K562 (cell line): Measurements from ENCODE around the gene ZNF787. TPM values are rescaled to one million over a fixed set of nuclear protein-coding genes. Genes with fewer than 3 reads are reported as not detected.
A peak's percentile ranks its signal among the peaks of the same experiment; 100 is the strongest.

Experiments
- ATAC-seq: fragments of 200-7000 bp; cut with Tn5 transposase; 3 replicates; pipeline ENCODE4 v1.9.1; 2020; ENCODE audit warnings: moderate library complexity
- BruUV-seq: library from RNA; stranded (reverse); fragments of 400-500 nt; replicated peaks from 2 replicates; lab custom pipeline; 2021; lab: Mats Ljungman, UMichigan
- CTCF ChIA-PET: fragments of 300-600 bp; formaldehyde crosslinking; extraction: SDS; loops from one replicate; lab custom pipeline; 2021; ENCODE audit warnings: low intra/inter-chr PET ratio; lab: Yijun Ruan, JAX
- POLR2A ChIA-PET: fragments of 300-600, 350-650 bp; sonication (Branson Sonifier 250); formaldehyde crosslinking; extraction: SDS; loops from one replicate; lab custom pipeline; 2021; ENCODE audit warnings: antibody characterized with exemption, inconsistent platforms; lab: Yijun Ruan, JAX
- DNase-seq, 4 experiments: peaks; one replicate each; pipeline versions ENCODE4 v3.0.0 to v3.0.0-alpha.2; 2011 to 2018; ENCODE audit warnings: low spot score in 3 of 4, mixed read lengths in 3 of 4; ENCODE audit errors: extremely low read depth in 1 of 4
- FAIRE-seq: peaks from 2 replicates; lab custom pipeline; 2011; peaks lifted over from hg19 to GRCh38; lab: Jason Lieb, UNC
- H2AFZ ChIP-seq: 2 replicates; pipeline ENCODE4 v1.6.0; 2011; ENCODE audit warnings: low read depth, low read length, control low read depth, inconsistent platforms
- H3K27ac ChIP-seq: fragments of 200-600 bp; 3 replicates; pipeline ENCODE4 v1.8.0; 2011; ENCODE audit warnings: low read depth, mild to moderate bottlenecking, control low read depth, inconsistent platforms, low read length, moderate library complexity, mixed read lengths; ENCODE audit errors: extremely low read depth
- H3K27me3 ChIP-seq, 2 experiments: fragments of 300-600 bp in 1 of 2; 2 replicates in 1 of 2; 3 replicates in 1 of 2; pipeline versions ENCODE4 v1.6.0 to v1.8.0; 2011; ENCODE audit warnings: inconsistent platforms in 2 of 2, low read length in 2 of 2, mild to moderate bottlenecking in 1 of 2, mixed read lengths in 1 of 2, moderate library complexity in 1 of 2; ENCODE audit not compliant: control insufficient read depth in 2 of 2, insufficient read depth in 2 of 2
- H3K36me3 ChIP-seq: fragments of 300-600 bp; 3 replicates; pipeline ENCODE4 v1.8.0; 2011; ENCODE audit warnings: mild to moderate bottlenecking, low read length, inconsistent platforms; ENCODE audit not compliant: control insufficient read depth, insufficient read depth
- H3K4me1 ChIP-seq, 2 experiments: fragments of 200-600 bp in 1 of 2; replicated peaks in 1 of 2; 2 replicates in 1 of 2; 3 replicates in 1 of 2; pipeline versions ENCODE4 v1.5.1 to v1.8.0; 2011; ENCODE audit warnings: inconsistent platforms in 2 of 2, low read length in 2 of 2, mild to moderate bottlenecking in 1 of 2, mixed read lengths in 1 of 2, moderate library complexity in 1 of 2; ENCODE audit not compliant: control insufficient read depth in 2 of 2, insufficient read depth in 2 of 2
- H3K4me2 ChIP-seq: 2 replicates; pipeline ENCODE4 v1.6.1; 2011; ENCODE audit warnings: low read length, control low read depth, inconsistent platforms, mixed read lengths; ENCODE audit not compliant: insufficient read depth
- H3K4me3 ChIP-seq: fragments of 200-600 bp; sonication (generic), shearing (Covaris generic); 2 replicates; pipeline ENCODE4 v1.5.1; 2016; ENCODE audit warnings: control low read depth, inconsistent platforms
- H3K79me2 ChIP-seq: fragments of 200-600 bp; 3 replicates; pipeline ENCODE4 v1.8.0; 2011; ENCODE audit warnings: low read length, inconsistent platforms; ENCODE audit not compliant: control insufficient read depth, insufficient read depth
- H3K9ac ChIP-seq, 2 experiments: 2 replicates each; pipeline versions ENCODE4 v1.6.0 to v1.6.1; 2011; ENCODE audit warnings: low read depth in 2 of 2, low read length in 2 of 2, control low read depth in 1 of 2, inconsistent platforms in 1 of 2, mild to moderate bottlenecking in 1 of 2, mixed read lengths in 1 of 2; ENCODE audit not compliant: insufficient read depth in 1 of 2
- H3K9me1 ChIP-seq: one replicate; pipeline ENCODE4 v1.6.0; 2011; ENCODE audit warnings: inconsistent platforms, mild to moderate bottlenecking, low read length, moderate library complexity; ENCODE audit not compliant: control insufficient read depth, insufficient read depth
- H3K9me3 ChIP-seq: replicated peaks from 2 replicates; pipeline ENCODE4 v1.5.1; 2011; ENCODE audit warnings: low read depth, low read length, inconsistent platforms; ENCODE audit not compliant: control insufficient read depth, insufficient read depth
- H4K20me1 ChIP-seq: replicated peaks from 2 replicates; pipeline ENCODE4 v1.6.1; 2011; ENCODE audit warnings: low read length, inconsistent platforms, mixed read lengths; ENCODE audit not compliant: control insufficient read depth, insufficient read depth
- CTBP1 ChIP-seq: fragments of 450-650 bp; IDR thresholded peaks from 2 replicates; pipeline ENCODE4 v1.6.1; 2016; ENCODE audit warnings: borderline replicate concordance
- E2F6 ChIP-seq, 2 experiments: IDR thresholded peaks; 2 replicates each; pipeline ENCODE4 v1.6.1; 2011; ENCODE audit warnings: borderline replicate concordance in 1 of 2, control low read depth in 1 of 2, low read depth in 1 of 2, low read length in 1 of 2, mild to moderate bottlenecking in 1 of 2, mixed read lengths in 1 of 2, moderate library complexity in 1 of 2; ENCODE audit not compliant: insufficient read depth in 1 of 2, insufficient read length in 1 of 2, poor library complexity in 1 of 2, severe bottlenecking in 1 of 2; ENCODE audit errors: extremely low read depth in 1 of 2
- IRF2 ChIP-seq: sonication (generic); formaldehyde crosslinking; IDR thresholded peaks from 2 replicates; pipeline ENCODE4 v1.8.1; 2022; ENCODE audit warnings: mild to moderate bottlenecking, missing genetic modification reagents
- LEF1 ChIP-seq: fragments of 450-650 bp; IDR thresholded peaks from 2 replicates; pipeline ENCODE4 v1.6.1; 2016; ENCODE audit warnings: mild to moderate bottlenecking
- POLR2AphosphoS5 ChIP-seq: IDR thresholded peaks from 2 replicates; pipeline ENCODE4 v1.6.1; 2011; ENCODE audit warnings: mild to moderate bottlenecking, low read depth, low read length, moderate library complexity; ENCODE audit not compliant: control insufficient read depth, insufficient read depth
- ZNF263 ChIP-seq: sonication (generic); formaldehyde crosslinking; IDR thresholded peaks from 2 replicates; pipeline ENCODE4 v1.8.0; 2022; ENCODE audit warnings: mild to moderate bottlenecking, missing genetic modification reagents, borderline replicate concordance
- ZNF589 ChIP-seq: fragments of 200-800 bp; sonication (Bioruptor generic); IDR thresholded peaks from 2 replicates; pipeline ENCODE4 v1.6.1; 2016; ENCODE audit warnings: low read depth, missing genetic modification characterization, missing compliant biosample characterization
- whole genome bisulfite sequencing: fragments of 100-300 bp; shearing (Covaris generic); methylation state at CpG from one replicate; pipeline ENCODE4 v1.1.6; 2016; ENCODE audit warnings: low coverage, mixed read lengths; ENCODE audit not compliant: insufficient coverage; ENCODE audit errors: missing lambda C conversion rate; 5-methylcytosine and 5-hydroxymethylcytosine counted together
- in situ Hi-C: fragments of 300-500 bp; cut with MboI; formaldehyde crosslinking; loops from 4 replicates; pipeline ENCODE4 v1.15.0; 2018; ENCODE audit warnings: inconsistent platforms, mixed read lengths
- intact Hi-C: fragments of 100-400 bp; cut with micrococcal nuclease; formaldehyde crosslinking; loops from 2 replicates; pipeline ENCODE4 v1.14.2; 2022
- polyA plus RNA-seq, 8 experiments: library from polyadenylated mRNA; depleted of rRNA in 4 of 8; stranded (reverse) in 5 of 8; unstranded in 3 of 8; fragments of >200 nt; fragmentation: Nextera tagmentation in 2 of 8; fragmentation: Illumina TruSeq in 1 of 8; extraction: Ambion mirVana in 2 of 8; extraction: Trizol in 1 of 8; gene quantifications; 2 replicates each; pipeline versions ENCODE4 v1.2.1 to v1.2.3, GENCODE V29; 2011 to 2014; ENCODE audit warnings: inconsistent platforms in 1 of 8, missing spikeins in 1 of 8
- total RNA-seq, 7 experiments: library from RNA; depleted of rRNA in 6 of 7; stranded (reverse); fragments of >200 nt in 6 of 7; fragmentation: Illumina TruSeq in 2 of 7; extraction: Trizol in 2 of 7; gene quantifications; 2 replicates each; pipeline versions ENCODE4 v1.2.1 to v1.2.3, GENCODE V29; 2011 to 2021; ENCODE audit warnings: low replicate concordance in 1 of 7
- TF ChIP-seq, protein P1 (sequence below): fragments of 250-450 bp; sonication (Bioruptor Pico); IDR thresholded peaks from 2 replicates; pipeline ENCODE4 v1.5.0; 2021
- TF ChIP-seq, protein P2 (sequence below): fragments of 450-650 bp; IDR thresholded peaks from 2 replicates; pipeline ENCODE4 v1.6.1; 2016
- TF ChIP-seq, protein P3 (sequence below), 2 experiments: IDR thresholded peaks in 1 of 2; conservative IDR thresholded peaks in 1 of 2; 2 replicates each; pipeline ENCODE4 v1.6.1; 2016; ENCODE audit warnings: low read depth in 2 of 2, mild to moderate bottlenecking in 1 of 2, missing compliant biosample characterization in 1 of 2, missing genetic modification characterization in 1 of 2, moderate library complexity in 1 of 2
- TF ChIP-seq, protein P4 (sequence below): sonication (generic); formaldehyde crosslinking; IDR thresholded peaks from 2 replicates; pipeline ENCODE4 v1.8.1; 2023; ENCODE audit warnings: mild to moderate bottlenecking, missing genetic modification reagents

The ZNF787 gene
- total and polyA plus RNA-seq, 9 of the 15 experiments (the other 6 are each of a cell fraction or from before 2014, with no cell fraction given) = 0.45 to 77.6 (median 7.3) TPM

- DNase-seq (peak; percentile 73 to 92 (median 82)), FAIRE-seq (peak; percentile 97), ATAC-seq (peak; percentile 78)
- Histone ChIP-seq H3K27ac (0 out of 3 replicates have a peak overlapping the region, but pooled peaks have one; percentile 39), H3K4me3 (no peak overlapping the region), H4K20me1 (no peaks in the 10 kb centered on the region), H3K4me2 (peak overlapping the region; percentile 50), H2AFZ (peak overlapping the region; percentile 48), H3K9ac (no peak overlapping the region), H3K9me3 (no peaks in the 10 kb centered on the region), H3K9me1 (peaks cover 2% of the 10 kb centered on the region), H3K79me2 (no peaks in the 10 kb centered on the region), H3K27me3 (no peaks in the 10 kb centered on the region), H3K36me3 (no peaks in the 10 kb centered on the region), H3K4me1 (peaks cover 21 to 29% of the 10 kb centered on the region in 2 experiments; a peak in 4 of 5 replicates)
- BruUV-seq = no TSS peak
- whole genome bisulfite sequencing = 15% methylated on average over 14 of the region's 16 CpGs
- POLR2A ChIA-PET = interaction anchor here (1.0 to 1.7 kb wide), 4 partner anchors 8 to 40 kb away, joined by 3 to 6 read pairs (median 4); no protein-coding TSS in a partner anchor
- intact Hi-C loops (no loop called here), in situ Hi-C loops (loop anchor here (25.0 kb wide), 1 partner anchor 964 kb away; the partner anchor contains the start of genes DNAAF3 and TNNI3)
- CTCF ChIA-PET = no interaction called here
- TF ChIP-seq LEF1 (peak; percentile 71; the same call in 1 of the 2 replicates), IRF2 (CRISPR knock-in tag) (no peak), ZNF589 (CRISPR knock-in tag) (0 out of 2 replicates have a peak, but pooled peaks have one; percentile 49), POLR2AphosphoS5 (peak; percentile 90), CTBP1 (peak; percentile 70; the same call in 1 of the 2 replicates), ZNF263 (CRISPR knock-in tag) (no peak), E2F6 (IDR thresholded peaks at IDR 0.05; ENCODE audit: borderline replicate concordance in 1 of 2, extremely low read depth in 1 of 2, insufficient read depth in 1 of 2, insufficient read length in 1 of 2, low read depth in 1 of 2, low read length in 1 of 2, poor library complexity in 1 of 2, severe bottlenecking in 1 of 2) (peak in 1 of 2 experiments; percentile 50)
- TF ChIP-seq, protein P1, sequence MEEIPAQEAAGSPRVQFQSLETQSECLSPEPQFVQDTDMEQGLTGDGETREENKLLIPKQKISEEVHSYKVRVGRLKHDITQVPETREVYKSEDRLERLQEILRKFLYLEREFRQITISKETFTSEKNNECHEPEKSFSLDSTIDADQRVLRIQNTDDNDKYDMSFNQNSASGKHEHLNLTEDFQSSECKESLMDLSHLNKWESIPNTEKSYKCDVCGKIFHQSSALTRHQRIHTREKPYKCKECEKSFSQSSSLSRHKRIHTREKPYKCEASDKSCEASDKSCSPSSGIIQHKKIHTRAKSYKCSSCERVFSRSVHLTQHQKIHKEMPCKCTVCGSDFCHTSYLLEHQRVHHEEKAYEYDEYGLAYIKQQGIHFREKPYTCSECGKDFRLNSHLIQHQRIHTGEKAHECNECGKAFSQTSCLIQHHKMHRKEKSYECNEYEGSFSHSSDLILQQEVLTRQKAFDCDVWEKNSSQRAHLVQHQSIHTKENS (CRISPR knock-in tag) = no peak
- TF ChIP-seq, protein P2, sequence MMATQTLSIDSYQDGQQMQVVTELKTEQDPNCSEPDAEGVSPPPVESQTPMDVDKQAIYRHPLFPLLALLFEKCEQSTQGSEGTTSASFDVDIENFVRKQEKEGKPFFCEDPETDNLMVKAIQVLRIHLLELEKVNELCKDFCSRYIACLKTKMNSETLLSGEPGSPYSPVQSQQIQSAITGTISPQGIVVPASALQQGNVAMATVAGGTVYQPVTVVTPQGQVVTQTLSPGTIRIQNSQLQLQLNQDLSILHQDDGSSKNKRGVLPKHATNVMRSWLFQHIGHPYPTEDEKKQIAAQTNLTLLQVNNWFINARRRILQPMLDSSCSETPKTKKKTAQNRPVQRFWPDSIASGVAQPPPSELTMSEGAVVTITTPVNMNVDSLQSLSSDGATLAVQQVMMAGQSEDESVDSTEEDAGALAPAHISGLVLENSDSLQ = peak; percentile 83
- TF ChIP-seq, protein P3, sequence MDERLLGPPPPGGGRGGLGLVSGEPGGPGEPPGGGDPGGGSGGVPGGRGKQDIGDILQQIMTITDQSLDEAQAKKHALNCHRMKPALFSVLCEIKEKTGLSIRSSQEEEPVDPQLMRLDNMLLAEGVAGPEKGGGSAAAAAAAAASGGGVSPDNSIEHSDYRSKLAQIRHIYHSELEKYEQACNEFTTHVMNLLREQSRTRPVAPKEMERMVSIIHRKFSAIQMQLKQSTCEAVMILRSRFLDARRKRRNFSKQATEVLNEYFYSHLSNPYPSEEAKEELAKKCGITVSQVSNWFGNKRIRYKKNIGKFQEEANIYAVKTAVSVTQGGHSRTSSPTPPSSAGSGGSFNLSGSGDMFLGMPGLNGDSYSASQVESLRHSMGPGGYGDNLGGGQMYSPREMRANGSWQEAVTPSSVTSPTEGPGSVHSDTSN (CRISPR knock-in tag; IDR thresholded peaks at IDR 0.05; ENCODE audit: low read depth) = no peak
- TF ChIP-seq, protein P3 (tag; conservative IDR thresholded peaks at IDR 0.05; ENCODE audit: low read depth) = peak; percentile 49; the same call in 1 of the 2 replicates
- TF ChIP-seq, protein P4, sequence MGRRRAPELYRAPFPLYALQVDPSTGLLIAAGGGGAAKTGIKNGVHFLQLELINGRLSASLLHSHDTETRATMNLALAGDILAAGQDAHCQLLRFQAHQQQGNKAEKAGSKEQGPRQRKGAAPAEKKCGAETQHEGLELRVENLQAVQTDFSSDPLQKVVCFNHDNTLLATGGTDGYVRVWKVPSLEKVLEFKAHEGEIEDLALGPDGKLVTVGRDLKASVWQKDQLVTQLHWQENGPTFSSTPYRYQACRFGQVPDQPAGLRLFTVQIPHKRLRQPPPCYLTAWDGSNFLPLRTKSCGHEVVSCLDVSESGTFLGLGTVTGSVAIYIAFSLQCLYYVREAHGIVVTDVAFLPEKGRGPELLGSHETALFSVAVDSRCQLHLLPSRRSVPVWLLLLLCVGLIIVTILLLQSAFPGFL = no peak
These were observed 4.9 kb upstream of the ZNF787 start for GRCh38 chr19:56125806-56126590.
